CD4-positive, alpha-beta T cell treated with Interleukin-6 for 4 hours (primary cell): Measurements from ENCODE around the gene RAD51D.
"Not testable (repeated sequence)": the region's sequence is repeated elsewhere in the genome, so short reads cannot be mapped to it uniquely, and the experiment has no call there.

Experiments used
- DNase-seq: peaks from one replicate; pipeline ENCODE4 v3.0.0-alpha.2; 2020; ENCODE audit warnings: mixed read lengths

Gene RAD51D

GRCh38 chr17:35064516-35065215 is 55.0 kb downstream of the RAD51D start:
- DNase-seq: no peak

GRCh38 chr17:35063514-35064223 is 56.0 kb downstream of the RAD51D start, which contains the start of gene RFFL:
Gene RFFL, minus strand, starts transcription at chr17:35063707. Its CDS starts 37,154 bp downstream, at chr17:35026553.
- DNase-seq: peak; percentile 90

- no peak for DNase-seq
Measured at GRCh38 chr17:35062308-35062707, 57.4 kb downstream of the RAD51D start.

- DNase-seq: no peak
Measured at GRCh38 chr17:35057332-35057915, 62.2 kb downstream of the RAD51D start.

GRCh38 chr17:35056013-35056412 is 63.6 kb downstream of the RAD51D start:
- peak; percentile 38 for DNase-seq

GRCh38 chr17:35053204-35053603 is 66.5 kb downstream of the RAD51D start:
- no peak for DNase-seq

- no peak for DNase-seq
Measured at GRCh38 chr17:35052780-35053179, 66.9 kb downstream of the RAD51D start.

GRCh38 chr17:35052241-35052610 is 67.4 kb downstream of the RAD51D start:
- DNase-seq: no peak

- DNase-seq: no peak
Measured at GRCh38 chr17:35051579-35052240, 68.0 kb downstream of the RAD51D start.

GRCh38 chr17:35051183-35051578 is 68.5 kb downstream of the RAD51D start:
- peak; percentile 63 for DNase-seq

- no peak for DNase-seq
Measured at GRCh38 chr17:35050170-35050569, 69.5 kb downstream of the RAD51D start.

- DNase-seq: peak; percentile 14
Measured at GRCh38 chr17:35048685-35049379, 70.8 kb downstream of the RAD51D start.

GRCh38 chr17:35046740-35047283 is 72.8 kb downstream of the RAD51D start:
- DNase-seq: peak; percentile 72

- DNase-seq: no peak
Measured at GRCh38 chr17:35046245-35046644, 73.4 kb downstream of the RAD51D start.

GRCh38 chr17:35045458-35045979 is 74.1 kb downstream of the RAD51D start:
- not testable (repeated sequence) for DNase-seq

- DNase-seq: no peak
Measured at GRCh38 chr17:35044181-35044580, 75.5 kb downstream of the RAD51D start.
